Upper lobe of left lung (tissue), 6 donors: ENCODE data around the gene ZNF500. TPM values are rescaled to one million over a fixed set of nuclear protein-coding genes. Genes with fewer than 3 reads are reported as not detected.

Experiments used
- ATAC-seq, 2 donors: fragments of 200-7000 bp; cut with Tn5 transposase; one replicate each; pipeline ENCODE4 v1.9.1; 2022; ENCODE audit warnings: mild to moderate bottlenecking in 2 of 2, moderate library complexity in 2 of 2; ENCODE audit not compliant: low FRiP score in 2 of 2
- DNase-seq, 2 donors: peaks; one replicate each; pipeline ENCODE4 v3.0.0-alpha.2; 2019 to 2020
- H3K27ac ChIP-seq, 4 donors: fragments of 200-600 bp; sonication (generic); one replicate each; pipeline ENCODE4 v1.5.1; 2016 to 2019
- H3K27me3 ChIP-seq, 4 donors: fragments of 200-600 bp; sonication (generic); one replicate each; pipeline ENCODE4 v1.5.1; 2017 to 2019
- H3K36me3 ChIP-seq, 4 donors: fragments of 200-600 bp; sonication (generic); one replicate each; pipeline ENCODE4 v1.5.1; 2016 to 2019
- H3K4me1 ChIP-seq, 4 donors: fragments of 200-600 bp; sonication (generic); one replicate each; pipeline ENCODE4 v1.5.1; 2018 to 2019
- H3K4me3 ChIP-seq, 4 donors: fragments of 200-600 bp; sonication (generic); one replicate each; pipeline ENCODE4 v1.5.1; 2017 to 2019; ENCODE audit warnings: mild to moderate bottlenecking in 2 of 4, moderate library complexity in 1 of 4
- H3K9me3 ChIP-seq, 4 donors: fragments of 200-600 bp; sonication (generic); one replicate each; pipeline ENCODE4 v1.5.1; 2018 to 2019
- CTCF ChIP-seq, 6 experiments: fragments of 450-650 bp in 4 of 6; fragments of 200-600 bp in 2 of 6; sonication (generic) in 2 of 6; IDR thresholded peaks; one replicate each; pipeline ENCODE4 v1.5.1; 2016 to 2019; ENCODE audit warnings: antibody characterized with exemption in 6 of 6
- EP300 ChIP-seq, 4 donors: sonication (generic); formaldehyde crosslinking; IDR thresholded peaks; one replicate each; pipeline ENCODE4 v1.5.1; 2017; ENCODE audit warnings: antibody characterized with exemption in 4 of 4, control low read depth in 2 of 4
- POLR2A ChIP-seq, 4 donors: fragments of 450-650 bp; IDR thresholded peaks; one replicate each; pipeline ENCODE4 v1.5.1; 2016 to 2017; ENCODE audit warnings: antibody characterized with exemption in 4 of 4, mild to moderate bottlenecking in 2 of 4
- POLR2AphosphoS5 ChIP-seq, 2 donors: sonication (generic); formaldehyde crosslinking; IDR thresholded peaks; one replicate each; pipeline ENCODE4 v1.5.1; 2017; ENCODE audit warnings: antibody characterized with exemption in 2 of 2
- WGBS, 2 donors: methylation state at CpG; one replicate each; pipeline ENCODE4 v1.1.5; 2017 to 2018; 5-methylcytosine and 5-hydroxymethylcytosine counted together
- total RNA-seq, 6 donors: library from RNA; depleted of rRNA in 4 of 6; stranded (reverse); fragments of >200 nt in 4 of 6; gene quantifications; one replicate each; pipeline versions ENCODE4 v1.1.0 to v1.2.1, GENCODE V29; 2016 to 2021
- donor health status: DM: no; HTN: no; CAD: no; lungs with moderate emphysema.
- donor health status: DM: no; HTN: yes; CAD: no; lungs with severe emphysema.

ZNF500 gene
- total RNA-seq, 6 donors from 2014 or later, result 10.1 to 17.5 (median 13.2) TPM

- no peak overlapping the region for H3K4me3 ChIP-seq
- H3K4me1 ChIP-seq, result no peaks in the 10 kb centered on the region
- no peak for ATAC-seq
- no peak for TF ChIP-seq CTCF (IDR thresholded peaks at IDR 0.05)
- no peak for TF ChIP-seq POLR2AphosphoS5 (IDR thresholded peaks at IDR 0.05)
- H3K36me3 ChIP-seq, result peaks cover 8 to 71% (median 33%) of the 10 kb centered on the region in 4 donors
- no peaks in the 10 kb centered on the region for H3K9me3 ChIP-seq
- no peaks in the 10 kb centered on the region for H3K27me3 ChIP-seq
- 90 to 96% methylated on average over 11 of the region's 11 CpGs for WGBS, 2 donors
- no peak overlapping the region for H3K27ac ChIP-seq
- no peak for DNase-seq
These were observed 42.2 kb downstream of the ZNF500 start for GRCh38 chr16:4724661-4725270.

- no peaks in the 10 kb centered on the region for H3K4me1 ChIP-seq
- no peak for DNase-seq
- WGBS, 2 donors, result 93 to 97% methylated on average over 14 of the region's 14 CpGs
- ATAC-seq, result no peak
- H3K27me3 ChIP-seq, result no peaks in the 10 kb centered on the region
- peaks cover 5 to 62% (median 22%) of the 10 kb centered on the region in 4 donors for H3K36me3 ChIP-seq
- no peak overlapping the region for H3K27ac ChIP-seq
- TF ChIP-seq POLR2AphosphoS5 (IDR thresholded peaks at IDR 0.05) (no peak), POLR2A (IDR thresholded peaks at IDR 0.05) (no peak), CTCF (IDR thresholded peaks at IDR 0.05) (no peak), EP300 (IDR thresholded peaks at IDR 0.05) (no peak)
- no peaks in the 10 kb centered on the region for H3K9me3 ChIP-seq
- H3K4me3 ChIP-seq, result no peak overlapping the region
These were observed 43.7 kb downstream of the ZNF500 start for GRCh38 chr16:4723071-4723767.

GRCh38 chr16:4718466-4718865 is 48.5 kb downstream of the ZNF500 start:
- Histone ChIP-seq H3K9me3 (no peaks in the 10 kb centered on the region), H3K4me3 (no peak overlapping the region), H3K36me3 (peaks cover 0 to 63% (median 17%) of the 10 kb centered on the region in 4 donors), H3K27ac (no peak overlapping the region), H3K4me1 (no peaks in the 10 kb centered on the region), H3K27me3 (no peaks in the 10 kb centered on the region)
- DNase-seq (no peak), ATAC-seq (no peak)
- TF ChIP-seq EP300 (IDR thresholded peaks at IDR 0.05) (no peak), POLR2A (IDR thresholded peaks at IDR 0.05) (no peak), CTCF (IDR thresholded peaks at IDR 0.05) (no peak), POLR2AphosphoS5 (IDR thresholded peaks at IDR 0.05) (no peak)
- 74 to 85% methylated on average over 4 to 5 of the region's 5 CpGs for WGBS, 2 donors

GRCh38 chr16:4714996-4715395 is 52.0 kb downstream of the ZNF500 start:
- H3K4me1 ChIP-seq, result no peaks in the 10 kb centered on the region
- H3K27me3 ChIP-seq, result no peaks in the 10 kb centered on the region
- H3K4me3 ChIP-seq, result no peak overlapping the region
- no peaks in the 10 kb centered on the region for H3K9me3 ChIP-seq
- ATAC-seq, result no peak
- DNase-seq, result no peak
- H3K36me3 ChIP-seq, result peaks cover 0 to 66% (median 29%) of the 10 kb centered on the region in 4 donors
- no peak overlapping the region for H3K27ac ChIP-seq
- WGBS, 2 donors, result 96% methylated on average over 2 of the region's 2 CpGs
- TF ChIP-seq EP300 (IDR thresholded peaks at IDR 0.05) (no peak), POLR2A (IDR thresholded peaks at IDR 0.05) (no peak), CTCF (IDR thresholded peaks at IDR 0.05) (no peak), POLR2AphosphoS5 (IDR thresholded peaks at IDR 0.05) (no peak)
